ENCODE data around the gene SETD7. TPM values are rescaled to one million over a fixed set of nuclear protein-coding genes. Genes with fewer than 3 reads are reported as not detected.
"Not testable (repeated sequence)": the region's sequence is repeated elsewhere in the genome, so short reads cannot be mapped to it uniquely, and the experiment has no call there.

The SETD7 gene
- total RNA-seq, 1 experiment from 2014 or later: 58.7 TPM

DNA sequence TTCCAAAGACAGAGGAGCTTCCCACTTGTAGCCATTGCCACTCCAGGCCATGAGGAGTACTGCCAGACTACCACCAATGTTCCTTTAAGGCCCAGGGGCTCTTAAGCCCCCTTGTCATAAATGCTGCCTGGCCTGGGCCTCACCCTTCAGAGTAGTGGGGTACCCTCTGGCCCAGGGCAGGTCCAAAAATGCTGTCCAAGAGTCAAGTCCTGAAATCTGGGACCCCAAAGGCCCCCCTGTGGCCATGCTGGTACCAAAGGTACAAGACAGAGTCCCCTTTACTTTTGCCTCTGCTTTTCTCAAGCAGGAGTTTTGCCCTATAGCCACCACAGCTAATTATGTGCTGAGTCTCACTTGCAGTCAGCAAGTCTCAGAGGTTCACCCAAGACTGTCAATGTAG is 85.7 kb downstream of the SETD7 start:
- no peak for DNase-seq (ENCODE audit: extremely low read depth, low read depth)

DNA sequence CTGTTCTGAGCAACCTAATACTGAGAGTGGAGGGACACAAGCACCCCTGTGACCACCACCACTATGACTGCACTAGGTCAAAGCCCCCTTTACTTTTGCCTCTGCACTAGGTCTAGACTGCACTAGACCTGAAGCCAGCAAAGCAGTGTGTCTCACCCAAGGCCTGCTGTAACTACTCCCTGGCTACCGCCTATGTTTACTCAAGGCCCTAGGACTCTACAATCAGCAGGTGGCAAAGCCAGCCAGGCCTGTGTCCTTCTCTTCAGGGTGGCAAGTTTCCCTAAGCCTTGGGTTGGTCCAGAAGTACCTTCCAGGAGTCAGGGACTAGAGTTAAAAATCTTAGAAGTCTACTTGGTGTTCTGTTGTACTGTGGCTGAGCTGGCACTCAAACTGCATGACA is 86.2 kb downstream of the SETD7 start:
- DNase-seq (ENCODE audit: extremely low read depth, low read depth): no peak

DNA sequence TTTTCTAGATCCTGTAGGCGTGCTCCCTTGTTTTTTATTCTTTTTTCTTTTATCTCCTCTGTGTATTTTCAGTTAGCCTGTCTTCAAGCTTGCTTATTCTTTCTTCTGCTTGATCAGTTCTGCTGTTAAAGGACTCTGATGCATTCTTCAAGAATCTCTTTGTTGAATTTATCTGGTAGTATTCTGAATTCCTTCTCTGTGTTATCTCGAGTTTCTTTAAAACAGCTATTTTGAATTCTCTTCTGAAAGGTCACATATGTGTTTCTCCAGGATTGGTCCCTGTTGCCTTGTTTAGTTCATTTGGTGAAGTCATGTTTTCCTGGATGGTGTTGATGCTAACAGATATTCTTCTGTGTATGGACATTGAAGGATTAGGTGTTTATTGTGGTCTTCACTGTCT is 86.8 kb downstream of the SETD7 start:
- no peak for DNase-seq (ENCODE audit: extremely low read depth, low read depth)

DNA sequence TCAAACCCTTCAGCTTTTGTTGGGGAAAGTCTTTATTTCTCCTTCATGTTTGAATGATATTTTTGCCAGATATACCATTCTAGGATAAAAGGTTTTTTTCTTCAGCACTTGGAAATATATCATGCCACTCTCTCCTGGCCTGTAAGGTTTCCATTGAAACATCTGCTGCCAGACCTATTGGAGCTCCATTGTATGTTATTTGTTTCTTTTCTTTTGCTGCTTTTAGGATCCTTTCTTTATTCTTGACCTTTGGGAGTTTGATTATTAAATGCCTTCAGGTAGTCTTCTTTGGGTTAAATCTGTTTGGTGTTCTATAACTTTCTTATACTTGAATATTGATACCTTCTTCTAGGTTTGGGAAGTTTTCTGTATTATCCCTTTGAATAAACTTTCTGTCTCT is 87.3 kb downstream of the SETD7 start:
- not testable (repeated sequence) for DNase-seq (ENCODE audit: extremely low read depth, low read depth)

DNA sequence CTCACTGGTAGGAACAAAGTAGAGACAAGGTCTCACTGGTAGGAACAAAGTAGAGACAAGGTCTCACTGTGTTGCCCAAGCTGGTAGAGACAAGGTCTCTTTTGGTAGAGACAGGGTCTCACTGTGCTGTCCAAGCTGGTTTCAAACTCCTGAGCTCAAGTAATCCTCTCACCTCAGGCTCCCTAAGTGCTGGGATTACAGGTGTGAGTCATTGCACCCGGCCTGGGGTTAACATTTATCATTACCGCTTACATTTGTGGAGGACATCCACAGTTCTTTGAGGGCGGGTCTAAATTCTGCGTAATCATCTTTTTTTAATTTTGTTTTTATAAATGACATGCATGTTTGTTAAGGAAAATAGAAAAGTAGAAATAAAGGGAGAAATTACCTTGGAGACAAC is 90.1 kb downstream of the SETD7 start:
- no peak for DNase-seq (ENCODE audit: extremely low read depth, low read depth)

DNA sequence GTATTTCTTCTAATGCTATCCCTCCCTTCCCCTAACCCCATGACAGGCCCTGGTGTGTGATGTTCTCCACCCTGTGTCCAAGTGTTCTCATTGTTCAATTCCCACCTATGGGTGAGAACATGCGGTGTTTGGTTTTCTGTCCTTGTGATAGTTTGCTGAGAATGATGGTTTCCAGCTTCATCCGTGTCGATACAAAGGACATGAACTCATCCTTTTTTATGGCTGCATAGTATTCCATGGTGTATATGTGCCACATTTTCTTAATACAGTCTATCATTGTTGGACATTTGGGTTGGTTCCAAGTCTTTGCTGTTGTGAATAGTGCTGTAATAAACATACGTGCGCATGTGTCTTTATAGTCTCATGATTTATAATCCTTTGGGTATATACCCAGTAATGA is 91.5 kb downstream of the SETD7 start:
- DNase-seq (ENCODE audit: extremely low read depth, low read depth): not testable (repeated sequence)

DNA sequence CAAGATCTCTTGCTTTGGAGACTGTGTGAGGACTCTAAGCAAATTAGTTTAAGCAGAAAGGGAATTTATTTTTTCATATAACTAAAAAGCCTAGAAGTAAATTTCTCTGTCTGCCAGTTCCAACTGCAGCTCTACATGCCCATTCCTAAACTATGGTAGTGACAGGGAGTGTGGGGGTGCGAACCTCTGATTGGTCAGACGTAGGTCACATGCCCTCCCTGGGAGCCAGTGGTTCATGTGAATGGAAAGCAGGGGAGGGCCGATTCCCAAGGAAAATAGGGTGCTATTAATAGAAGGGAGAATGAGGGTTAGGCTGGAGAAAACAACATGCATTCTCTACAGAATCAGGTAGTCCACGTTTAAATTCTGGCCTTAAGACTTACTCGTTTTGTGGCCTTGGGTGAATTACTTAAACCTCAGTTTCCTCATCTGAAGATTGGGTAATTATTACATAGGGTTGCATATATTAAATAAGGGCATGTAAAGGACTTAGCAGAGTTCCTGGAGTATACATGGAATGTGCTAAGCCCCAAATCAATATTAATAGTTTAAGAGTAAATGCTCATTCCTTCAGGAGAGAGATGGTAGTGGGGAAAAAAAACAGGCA is 94.9 kb downstream of the SETD7 start:
- no peak for DNase-seq (ENCODE audit: extremely low read depth, low read depth)

DNA sequence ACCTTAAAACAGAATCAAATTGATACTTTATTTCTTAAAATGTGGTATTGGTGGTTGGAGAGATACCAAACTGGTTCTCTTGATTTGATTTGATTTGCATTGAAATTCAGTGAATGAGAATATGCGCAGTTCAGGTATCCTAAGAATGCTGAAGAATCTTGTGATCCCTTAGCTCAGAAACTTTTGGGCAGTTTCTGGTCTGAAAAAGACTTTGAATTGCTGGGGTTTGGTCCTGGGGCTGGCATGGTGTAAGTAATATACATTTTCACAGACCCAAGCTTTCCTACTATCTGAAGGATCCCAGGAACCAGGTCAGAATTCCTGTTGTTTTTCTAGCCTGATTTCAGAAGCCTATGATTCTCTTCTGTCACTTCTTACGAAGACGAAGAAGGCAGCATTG is 95.5 kb downstream of the SETD7 start:
- DNase-seq (ENCODE audit: extremely low read depth, low read depth): no peak

DNA sequence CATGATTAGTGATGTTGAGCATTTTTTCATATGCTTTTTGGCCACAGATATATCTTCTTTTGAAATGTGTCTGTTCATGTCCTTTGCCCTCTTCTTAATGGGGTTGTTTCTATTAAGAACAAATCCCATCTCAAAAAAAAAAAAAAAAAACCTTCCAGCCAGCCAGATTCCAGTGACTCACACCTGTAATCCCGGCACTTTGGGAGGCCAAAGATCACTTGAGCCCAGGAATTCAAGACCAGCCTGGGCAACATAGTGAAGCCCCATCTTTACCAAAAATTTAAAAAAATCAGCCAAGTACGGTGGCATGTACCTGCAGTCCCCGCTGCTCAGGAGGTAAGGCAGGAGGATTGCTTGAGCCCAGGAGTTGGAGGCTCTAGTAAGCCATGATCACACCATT is 97.0 kb downstream of the SETD7 start:
- no peak for DNase-seq (ENCODE audit: extremely low read depth, low read depth)

DNA sequence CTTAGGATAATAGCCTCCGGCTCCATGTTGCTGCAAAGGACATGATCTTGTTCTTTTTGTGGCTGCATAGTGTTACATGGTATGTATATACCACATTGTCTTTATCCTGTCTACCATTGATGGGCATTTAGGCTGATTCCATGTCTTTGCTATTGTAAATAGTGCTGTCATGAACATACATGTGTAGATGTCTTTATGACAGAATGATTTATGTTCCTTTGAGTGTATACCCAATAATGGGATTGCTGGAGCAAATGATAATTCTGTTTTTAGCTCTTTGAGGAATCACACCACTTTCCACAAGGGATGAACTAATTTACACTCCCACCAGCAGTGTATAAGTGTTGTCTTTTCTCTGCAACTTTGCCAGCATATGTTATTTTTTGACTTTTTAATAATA is 97.5 kb downstream of the SETD7 start:
- no peak for DNase-seq (ENCODE audit: extremely low read depth, low read depth)

DNA sequence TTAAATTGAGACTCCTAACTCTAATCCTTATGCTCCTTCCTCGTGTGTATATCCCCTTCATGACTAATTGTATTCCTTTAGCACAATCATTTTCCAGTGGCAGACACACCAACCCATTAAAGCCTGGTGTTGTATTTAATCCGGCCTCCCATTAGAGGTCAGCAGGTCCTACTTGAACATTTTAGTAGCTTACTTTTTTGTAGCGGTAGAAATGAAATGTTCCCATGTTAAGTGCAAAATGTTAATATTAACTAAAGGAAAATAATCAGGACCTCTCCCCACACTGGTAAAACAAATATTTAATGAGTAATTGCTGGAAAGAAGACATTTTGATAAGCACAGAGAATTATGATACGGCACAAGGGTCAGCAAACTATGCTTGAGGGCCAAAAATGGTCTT is 98.7 kb downstream of the SETD7 start:
- no peak for DNase-seq (ENCODE audit: extremely low read depth, low read depth)

DNA sequence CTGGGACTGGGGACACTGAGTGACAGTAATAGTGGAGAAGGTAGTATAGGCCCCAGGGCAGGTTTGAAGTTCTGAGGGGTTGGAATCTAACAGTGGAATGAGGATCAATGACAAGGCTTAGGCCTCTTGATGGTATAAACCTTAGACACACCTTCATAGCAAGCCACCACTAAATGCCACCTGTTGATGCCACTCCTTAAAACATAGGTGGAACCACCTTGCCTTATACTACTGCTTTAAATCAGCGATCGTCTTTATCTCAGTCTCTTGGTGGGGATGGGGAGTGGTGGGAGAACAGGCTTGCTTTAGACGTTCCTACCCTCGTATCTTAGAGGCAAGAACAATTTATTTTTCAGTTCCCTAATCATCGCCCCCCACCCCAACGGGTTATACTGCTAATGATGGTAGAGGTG is 100.9 kb downstream of the SETD7 start:
- no peak for DNase-seq (ENCODE audit: extremely low read depth, low read depth)

DNA sequence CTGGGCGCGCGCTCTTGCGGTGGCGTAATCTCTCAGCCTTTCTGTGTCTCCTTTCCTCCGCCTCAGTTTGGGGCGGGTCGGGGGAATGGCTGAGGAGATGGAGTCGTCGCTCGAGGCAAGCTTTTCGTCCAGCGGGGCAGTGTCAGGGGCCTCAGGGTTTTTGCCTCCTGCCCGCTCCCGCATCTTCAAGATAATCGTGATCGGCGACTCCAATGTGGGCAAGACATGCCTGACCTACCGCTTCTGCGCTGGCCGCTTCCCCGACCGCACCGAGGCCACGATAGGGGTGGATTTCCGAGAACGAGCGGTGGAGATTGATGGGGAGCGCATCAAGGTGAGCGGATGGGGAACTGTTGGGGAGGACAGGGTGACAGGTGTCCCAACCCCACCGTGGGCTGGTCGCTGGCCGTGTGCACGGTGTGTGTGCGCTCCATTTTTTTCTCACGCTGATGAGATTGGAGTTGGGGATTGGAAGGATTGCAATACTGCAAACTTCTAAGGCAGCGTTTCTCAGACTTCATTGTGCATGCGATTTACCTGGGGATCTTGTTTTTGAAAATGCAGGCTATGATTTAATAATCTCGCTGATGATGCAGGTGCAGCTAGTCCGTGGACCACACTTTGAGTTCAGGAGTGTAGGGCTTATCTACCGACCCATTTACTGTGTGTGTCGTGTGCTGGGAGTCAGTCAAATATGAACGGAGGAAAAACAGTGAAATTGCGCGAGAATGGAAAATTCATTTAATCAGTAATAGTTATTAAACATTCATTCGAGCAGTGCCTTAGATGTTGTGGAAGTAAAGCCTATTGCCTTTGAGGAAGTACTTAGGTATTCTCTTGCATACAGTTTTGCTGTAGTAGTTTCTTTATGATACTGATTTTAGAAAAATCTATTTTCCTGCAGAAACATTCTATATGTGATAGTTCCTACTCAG is 101.6 kb downstream of the SETD7 start, which contains the start of gene RAB33B:
RAB33B (plus strand) TSS at position 11 of the 935 bp plus-strand sequence; CDS start at position 86, 75 bp downstream.
- DNase-seq (ENCODE audit: extremely low read depth, low read depth): no peak

DNA sequence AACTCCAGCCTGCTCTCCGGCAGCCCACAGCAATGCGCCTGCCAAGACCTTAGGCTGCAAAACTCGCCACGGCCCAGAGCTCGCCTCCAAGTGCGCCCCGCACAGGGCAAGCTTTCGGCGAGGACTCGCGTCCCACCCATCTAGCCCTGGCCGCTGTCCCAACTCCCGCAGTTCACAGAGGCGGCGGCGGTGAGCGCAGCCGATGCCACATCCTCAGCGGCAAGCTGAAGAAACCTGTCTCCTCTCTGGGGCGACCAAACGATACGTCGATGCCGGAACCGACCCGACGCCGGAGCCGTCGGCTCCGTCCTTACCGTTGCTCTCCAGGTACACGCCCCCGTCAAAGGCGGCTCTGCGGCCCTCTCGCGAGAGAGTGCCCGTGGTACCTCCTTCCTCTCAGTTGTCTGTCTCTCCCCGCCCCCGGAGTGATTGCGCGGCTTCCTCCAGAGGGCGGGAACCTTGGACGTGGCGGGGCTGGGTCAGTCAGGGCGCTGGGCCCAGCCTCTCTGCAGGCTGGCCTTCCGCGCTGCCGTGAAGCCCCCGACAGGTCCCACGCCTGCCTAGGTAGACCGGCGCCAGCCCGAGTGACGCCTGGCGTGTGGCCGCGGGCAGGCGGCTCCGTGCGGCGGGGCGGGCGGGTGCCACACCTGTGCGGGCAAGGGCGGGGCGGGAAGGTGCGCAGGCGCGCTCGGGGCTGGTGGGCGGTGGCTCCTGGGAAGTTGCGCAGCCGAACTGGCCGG is 102.5 kb downstream of the SETD7 start:
- peak; percentile 92 for DNase-seq (ENCODE audit: extremely low read depth, low read depth)

DNA sequence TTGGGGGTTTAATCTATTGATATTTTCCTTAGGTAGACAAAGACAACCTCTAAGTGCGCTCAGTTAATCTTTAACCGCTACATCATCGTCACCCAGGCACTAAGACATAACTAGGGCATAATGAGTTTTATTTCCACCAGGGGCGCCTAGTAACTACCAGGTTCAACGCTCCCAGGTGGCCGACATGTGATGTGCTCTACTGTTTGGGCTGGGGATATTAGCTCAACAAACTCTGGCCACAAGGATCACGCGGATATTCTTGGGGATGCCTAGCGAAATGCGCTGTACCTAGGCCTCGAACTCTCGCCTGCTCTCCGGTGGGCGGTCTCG is 103.0 kb downstream of the SETD7 start:
- DNase-seq (ENCODE audit: extremely low read depth, low read depth): peak; percentile 40

DNA sequence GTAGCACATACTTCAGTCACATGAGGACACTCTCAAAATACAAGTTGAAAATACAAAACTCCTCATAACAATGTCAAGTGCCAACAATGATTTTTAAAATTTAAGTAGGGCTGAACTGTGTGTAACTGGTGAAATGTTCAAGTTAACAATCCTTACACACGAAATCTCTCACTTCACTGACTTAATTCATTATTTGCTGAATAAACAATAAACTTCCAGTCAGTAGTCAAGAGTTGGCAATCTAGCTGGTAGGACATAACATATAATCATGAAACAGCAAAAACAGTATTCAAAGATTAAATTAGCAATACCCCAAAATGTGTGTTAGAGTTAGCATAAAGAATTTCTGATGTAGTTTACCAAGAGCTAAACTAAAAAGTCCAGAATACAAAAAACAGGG is 104.0 kb downstream of the SETD7 start:
- no peak for DNase-seq (ENCODE audit: extremely low read depth, low read depth)

DNA sequence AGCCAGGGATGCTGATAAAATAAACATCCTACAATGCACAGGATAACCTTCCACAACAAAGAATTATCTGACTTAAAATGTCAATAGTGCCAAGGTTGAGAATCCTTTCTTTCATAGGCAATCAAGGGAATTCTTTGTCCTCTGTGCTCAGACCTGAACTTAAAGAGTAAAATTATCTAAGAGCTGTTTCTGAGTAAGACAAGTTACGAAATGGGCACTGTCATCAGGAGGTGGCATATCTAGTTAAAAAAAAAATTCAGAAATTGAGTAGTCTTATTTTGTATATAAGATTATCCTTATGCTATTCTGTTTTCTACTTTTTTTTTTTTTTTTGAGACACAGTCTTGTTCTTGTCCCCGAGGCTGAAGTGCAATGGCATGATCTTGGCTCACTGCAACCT is 105.4 kb downstream of the SETD7 start:
- no peak for DNase-seq (ENCODE audit: extremely low read depth, low read depth)

DNA sequence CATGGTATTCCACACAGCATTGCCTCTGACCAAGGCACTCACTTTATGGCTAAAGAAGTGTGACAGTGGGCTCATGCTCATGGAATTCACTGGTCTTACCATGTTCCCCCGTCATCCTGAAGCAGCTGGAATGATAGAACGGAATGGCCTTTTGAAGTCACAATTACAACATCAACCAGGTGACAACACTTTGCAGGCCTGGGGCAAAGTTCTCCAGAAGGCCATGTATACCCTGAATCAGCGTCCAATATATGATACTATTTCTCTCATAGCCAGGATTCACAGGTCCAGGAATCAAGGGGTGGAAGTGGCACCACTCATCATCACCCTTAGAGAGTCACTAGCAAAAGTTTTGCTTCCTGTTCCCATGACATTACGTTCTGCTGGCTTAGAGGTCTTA is 108.9 kb downstream of the SETD7 start:
- not testable (repeated sequence) for DNase-seq (ENCODE audit: extremely low read depth, low read depth)

All from NCI-H460 (cell line).